Neural cell (in vitro differentiated cells): Measurements from ENCODE around the gene TMEM240. TPM values are rescaled to one million over a fixed set of nuclear protein-coding genes. Genes with fewer than 3 reads are reported as not detected.
A peak's percentile ranks its signal among the peaks of the same experiment; 100 is the strongest.
"Not testable (repeated sequence)": the region's sequence is repeated elsewhere in the genome, so short reads cannot be mapped to it uniquely, and the experiment has no call there.

Experiments used
- H2AFZ ChIP-seq: fragments of 200-600, 300-800 bp; sonication (generic), shearing (Covaris generic); 2 replicates; pipeline ENCODE4 v1.6.0; 2014; ENCODE audit warnings: low read depth, mild to moderate bottlenecking, antibody characterized with exemption, low read length, moderate library complexity
- H3F3A ChIP-seq: fragments of 200-600 bp; shearing (Covaris generic); 2 replicates; pipeline ENCODE4 v1.6.1; 2016; ENCODE audit warnings: mild to moderate bottlenecking, moderate library complexity, mixed read lengths, antibody characterized with exemption, low read length; ENCODE audit not compliant: insufficient read depth, poor library complexity, severe bottlenecking
- H3K27ac ChIP-seq: fragments of 200-600, 300-800 bp; sonication (generic), shearing (Covaris generic); 2 replicates; pipeline ENCODE4 v1.5.1; 2014; ENCODE audit warnings: mild to moderate bottlenecking, low read length, moderate library complexity
- H3K27me3 ChIP-seq: fragments of 300-800, 200-600 bp; sonication (generic), shearing (Covaris generic); 2 replicates; pipeline ENCODE4 v1.6.0; 2014; ENCODE audit warnings: mild to moderate bottlenecking, low read depth, low read length, moderate library complexity; ENCODE audit not compliant: insufficient read depth
- H3K36me3 ChIP-seq: fragments of 300-800, 200-600 bp; sonication (generic), shearing (Covaris generic); 2 replicates; pipeline ENCODE4 v1.5.1; 2014; ENCODE audit warnings: mild to moderate bottlenecking, antibody characterized with exemption, low read length, moderate library complexity; ENCODE audit not compliant: insufficient read depth
- H3K4me2 ChIP-seq: fragments of 300-800, 200-600 bp; sonication (generic), shearing (Covaris generic); 2 replicates; pipeline ENCODE4 v1.6.0; 2014; ENCODE audit warnings: mild to moderate bottlenecking, low read length
- H3K4me3 ChIP-seq: fragments of 300-800, 200-600 bp; sonication (generic), shearing (Covaris generic); 2 replicates; pipeline ENCODE4 v1.5.1; 2014; ENCODE audit warnings: mild to moderate bottlenecking, low read length, moderate library complexity
- H3K79me2 ChIP-seq: fragments of 200-600 bp; shearing (Covaris generic); replicated peaks from 2 replicates; pipeline ENCODE4 v1.6.0; 2014; ENCODE audit warnings: mild to moderate bottlenecking, low read length, moderate library complexity; ENCODE audit not compliant: insufficient read depth
- H3K9ac ChIP-seq: fragments of 300-800, 200-600 bp; sonication (generic), shearing (Covaris generic); 2 replicates; pipeline ENCODE4 v1.6.1; 2016; ENCODE audit warnings: mild to moderate bottlenecking, low read length, mixed read lengths
- H3K9me2 ChIP-seq: fragments of 200-600 bp; shearing (Covaris generic); 2 replicates; pipeline ENCODE4 v1.6.1; 2016; ENCODE audit warnings: mild to moderate bottlenecking, low read length, mixed read lengths; ENCODE audit not compliant: insufficient read depth
- H3K9me3 ChIP-seq: fragments of 200-600, 300-800 bp; sonication (generic), shearing (Covaris generic); 2 replicates; pipeline ENCODE4 v1.6.1; 2016; ENCODE audit warnings: mild to moderate bottlenecking, mixed run types, low read length, moderate library complexity, mixed read lengths
- H4K20me1 ChIP-seq: fragments of 200-600 bp; shearing (Covaris generic); 2 replicates; pipeline ENCODE4 v1.6.1; 2016; ENCODE audit warnings: mild to moderate bottlenecking, mixed run types; ENCODE audit not compliant: insufficient read depth
- CTCF ChIP-seq: fragments of 450-650 bp; IDR thresholded peaks from 2 replicates; pipeline ENCODE4 v1.5.1; 2014; ENCODE audit warnings: antibody characterized with exemption, mild to moderate bottlenecking, moderate library complexity; ENCODE audit not compliant: poor library complexity, severe bottlenecking
- EP300 ChIP-seq: fragments of 450-650 bp; conservative IDR thresholded peaks from 2 replicates; pipeline ENCODE4 v1.6.1; 2014; ENCODE audit warnings: antibody characterized with exemption, mild to moderate bottlenecking, moderate library complexity; ENCODE audit not compliant: poor library complexity, severe bottlenecking
- EZH2 ChIP-seq: fragments of 200-600, 300-800 bp; shearing (Covaris generic), sonication (generic); IDR thresholded peaks from 2 replicates; pipeline ENCODE4 v1.6.1; 2014; ENCODE audit warnings: antibody characterized with exemption, low read length, borderline replicate concordance, mild to moderate bottlenecking; ENCODE audit not compliant: insufficient read depth, poor library complexity, severe bottlenecking
- MXI1 ChIP-seq: fragments of 450-650 bp; conservative IDR thresholded peaks from 2 replicates; pipeline ENCODE4 v1.6.1; 2014; ENCODE audit warnings: antibody characterized with exemption, mild to moderate bottlenecking; ENCODE audit not compliant: poor library complexity, severe bottlenecking
- POLR2AphosphoS5 ChIP-seq: IDR thresholded peaks from 2 replicates; pipeline ENCODE4 v1.6.1; 2012
- RAD21 ChIP-seq: fragments of 450-650 bp; conservative IDR thresholded peaks from 2 replicates; pipeline ENCODE4 v1.6.1; 2014; ENCODE audit warnings: antibody characterized with exemption, mild to moderate bottlenecking, moderate library complexity
- REST ChIP-seq: IDR thresholded peaks from 2 replicates; pipeline ENCODE4 v1.6.1; 2012; ENCODE audit warnings: borderline replicate concordance
- SMC3 ChIP-seq: fragments of 450-650 bp; conservative IDR thresholded peaks from 2 replicates; pipeline ENCODE4 v1.6.1; 2014; ENCODE audit warnings: antibody characterized with exemption, mild to moderate bottlenecking, moderate library complexity; ENCODE audit not compliant: poor library complexity
- TAF1 ChIP-seq: IDR thresholded peaks from 2 replicates; pipeline ENCODE4 v1.6.1; 2012; ENCODE audit warnings: low read depth
- polyA plus RNA-seq: library from polyadenylated mRNA; depleted of rRNA; stranded (reverse); fragments of >200 nt; gene quantifications from 2 replicates; pipeline ENCODE4 v1.2.3, GENCODE V29; 2014

TMEM240 gene
- polyA plus RNA-seq, 1 donor from 2014 or later, result 46.7 TPM

- not testable (repeated sequence) for H4K20me1 ChIP-seq, H3K4me2 ChIP-seq, H3F3A ChIP-seq, H3K4me3 ChIP-seq, H3K9me3 ChIP-seq, H3K27me3 ChIP-seq, H3K36me3 ChIP-seq, H3K79me2 ChIP-seq, H3K9me2 ChIP-seq, H2AFZ ChIP-seq, H3K27ac ChIP-seq, H3K9ac ChIP-seq
- TF ChIP-seq SMC3, result peak; percentile 19
These were observed 35.0 kb downstream of the TMEM240 start for GRCh38 chr1:1505366-1505798.

- not testable (repeated sequence) for H3K36me3 ChIP-seq, H2AFZ ChIP-seq, H4K20me1 ChIP-seq, H3K4me3 ChIP-seq, H3K4me2 ChIP-seq, H3K79me2 ChIP-seq, H3K9me3 ChIP-seq, H3K27ac ChIP-seq, H3F3A ChIP-seq, H3K9me2 ChIP-seq, H3K9ac ChIP-seq, H3K27me3 ChIP-seq
These were observed 35.6 kb downstream of the TMEM240 start for GRCh38 chr1:1504777-1505365.

GRCh38 chr1:1495461-1495975, 44.9 kb downstream of the TMEM240 start:
- H3K9me2 ChIP-seq, H4K20me1 ChIP-seq, H3K9ac ChIP-seq, H3K4me2 ChIP-seq, H3K4me3 ChIP-seq, H3K9me3 ChIP-seq, H3K36me3 ChIP-seq, H2AFZ ChIP-seq, H3F3A ChIP-seq, H3K27me3 ChIP-seq, H3K27ac ChIP-seq, H3K79me2 ChIP-seq: not testable (repeated sequence)

GRCh38 chr1:1494311-1494710, 46.1 kb downstream of the TMEM240 start:
- H3K4me3 ChIP-seq, H4K20me1 ChIP-seq: not testable (repeated sequence)

GRCh38 chr1:1491601-1492000, 48.8 kb downstream of the TMEM240 start:
- Histone ChIP-seq H3K9me2 (no peaks in the 10 kb centered on the region), H3K27ac (no peak overlapping the region), H3K9ac (no peak overlapping the region), H3K4me2 (no peak overlapping the region), H3K4me3 (no peak overlapping the region), H3F3A (no peaks in the 10 kb centered on the region), H3K79me2 (no peaks in the 10 kb centered on the region), H2AFZ (no peak overlapping the region), H3K36me3 (no peaks in the 10 kb centered on the region), H3K27me3 (no peaks in the 10 kb centered on the region), H3K9me3 (no peaks in the 10 kb centered on the region), H4K20me1 (no peaks in the 10 kb centered on the region)
- TF ChIP-seq SMC3 (no peak), RAD21 (no peak), EZH2 (no peak), POLR2AphosphoS5 (no peak), TAF1 (no peak), REST (no peak), EP300 (no peak), MXI1 (no peak), CTCF (no peak)

More at GRCh38 chr1:1494311-1494710, 46.1 kb downstream of the TMEM240 start:
- H3F3A ChIP-seq, H3K9me2 ChIP-seq, H3K9me3 ChIP-seq, H3K79me2 ChIP-seq, H3K27ac ChIP-seq, H3K27me3 ChIP-seq, H3K4me2 ChIP-seq, H3K9ac ChIP-seq, H3K36me3 ChIP-seq, H2AFZ ChIP-seq: not testable (repeated sequence)
